GM21515 (cell line): ENCODE data around the gene CMTM4.
"Not testable (repeated sequence)": the region's sequence is repeated elsewhere in the genome, so short reads cannot be mapped to it uniquely, and the experiment has no call there.

Source experiments
- ATAC-seq: cut with Tn5 transposase; IDR thresholded peaks from one replicate; pipeline ENCODE4 v1.9.1; 2021; ENCODE audit not compliant: unreplicated experiment

The CMTM4 gene

DNA sequence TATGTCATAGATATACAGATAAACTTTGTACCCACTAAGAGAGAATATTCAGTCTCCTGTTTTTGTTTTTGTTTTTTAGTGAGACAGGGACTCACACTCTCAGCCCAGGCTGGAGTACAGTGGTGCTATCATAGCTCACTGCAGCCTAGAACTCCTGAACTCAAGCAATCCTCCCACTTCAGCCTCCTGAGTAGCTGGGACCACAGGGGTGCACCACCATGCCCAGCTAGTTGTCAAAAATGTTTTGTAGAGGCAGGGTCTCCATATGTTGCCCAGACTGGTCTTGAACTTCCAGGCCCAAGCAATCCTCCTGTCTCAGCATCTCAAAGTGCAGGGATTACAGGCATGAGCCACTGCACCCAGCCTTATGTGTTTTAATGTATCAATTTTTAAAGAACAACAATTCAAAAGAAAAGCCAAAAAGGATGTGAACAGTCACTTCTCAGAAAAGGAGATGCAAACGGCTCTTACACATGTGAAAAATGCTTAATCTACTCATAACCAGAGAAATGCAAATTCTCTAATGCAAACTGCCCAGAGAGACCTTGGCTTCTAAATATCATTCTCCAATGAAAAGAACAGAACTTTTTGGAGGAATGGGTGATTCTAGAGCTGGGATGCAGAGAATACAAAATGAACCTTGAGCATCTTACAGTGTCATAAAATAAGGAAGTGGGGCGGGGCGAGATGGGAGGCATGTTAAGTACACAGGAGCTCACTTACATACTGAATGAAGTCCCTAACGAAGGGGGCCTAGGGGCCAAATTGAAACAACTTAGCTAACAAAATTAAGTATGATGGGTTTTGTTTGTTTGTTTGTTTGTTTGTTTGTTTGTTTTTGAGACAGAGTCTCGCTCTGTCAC is 99.3 kb downstream of the CMTM4 start:
- ATAC-seq = no peak

DNA sequence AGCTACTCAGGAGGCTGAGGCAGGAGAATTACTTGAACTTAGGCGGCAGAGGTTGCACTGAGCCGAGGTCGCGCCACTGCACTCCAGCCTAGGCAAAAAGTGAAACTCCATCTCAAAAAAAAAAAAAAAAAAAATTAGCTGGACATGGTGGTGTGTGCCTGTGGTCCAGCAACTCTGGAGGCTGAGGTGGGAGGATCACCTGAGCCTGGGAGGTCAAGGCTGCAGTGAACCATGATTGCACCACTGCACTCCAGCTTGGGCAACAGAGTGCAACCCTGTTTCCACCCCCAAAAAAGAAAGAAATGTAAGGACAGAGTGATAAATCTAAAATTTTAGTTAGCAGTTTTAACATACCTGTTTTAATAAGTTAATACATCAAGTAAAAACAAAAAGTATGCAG is 100.0 kb downstream of the CMTM4 start:
- not testable (repeated sequence) for ATAC-seq

DNA sequence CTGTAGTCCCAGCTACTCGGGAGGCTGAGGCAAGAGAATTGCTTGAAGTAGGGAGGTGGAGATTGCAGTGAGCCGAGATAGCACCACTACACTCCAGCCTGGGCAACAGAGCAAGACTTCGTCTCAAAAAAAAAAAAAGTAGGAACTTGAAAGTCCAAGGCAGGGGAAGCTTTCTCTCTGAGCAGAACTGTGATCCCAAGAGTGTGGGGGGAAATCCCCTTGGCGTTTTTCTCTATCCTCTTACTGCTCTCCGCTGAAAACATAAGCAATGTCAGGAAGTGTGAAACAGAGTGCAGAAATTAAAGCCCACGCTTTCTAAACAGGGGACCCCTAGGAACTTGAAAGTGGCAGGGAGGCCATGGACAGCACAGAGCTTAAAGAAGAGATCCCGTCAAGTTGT is 101.8 kb downstream of the CMTM4 start:
- no peak for ATAC-seq

DNA sequence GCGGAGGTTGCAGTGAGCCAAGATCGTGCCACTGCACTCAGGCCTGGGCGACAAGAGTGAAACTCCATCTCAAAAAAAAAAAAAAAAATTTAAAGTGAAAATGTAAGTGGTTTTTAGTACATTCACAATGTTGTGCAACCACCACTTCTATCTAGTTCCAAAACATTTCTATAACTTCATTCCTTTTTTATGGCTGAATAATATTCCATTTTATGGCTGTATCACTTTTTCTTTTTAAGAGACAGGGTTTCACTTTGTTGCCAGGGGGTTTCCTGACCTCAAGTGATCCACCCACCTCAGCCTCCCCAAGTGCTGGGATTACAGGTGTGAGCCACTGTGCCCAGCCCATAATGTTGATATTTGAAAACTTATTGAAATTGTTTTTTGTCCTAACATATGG is 103.7 kb downstream of the CMTM4 start:
- no peak for ATAC-seq

DNA sequence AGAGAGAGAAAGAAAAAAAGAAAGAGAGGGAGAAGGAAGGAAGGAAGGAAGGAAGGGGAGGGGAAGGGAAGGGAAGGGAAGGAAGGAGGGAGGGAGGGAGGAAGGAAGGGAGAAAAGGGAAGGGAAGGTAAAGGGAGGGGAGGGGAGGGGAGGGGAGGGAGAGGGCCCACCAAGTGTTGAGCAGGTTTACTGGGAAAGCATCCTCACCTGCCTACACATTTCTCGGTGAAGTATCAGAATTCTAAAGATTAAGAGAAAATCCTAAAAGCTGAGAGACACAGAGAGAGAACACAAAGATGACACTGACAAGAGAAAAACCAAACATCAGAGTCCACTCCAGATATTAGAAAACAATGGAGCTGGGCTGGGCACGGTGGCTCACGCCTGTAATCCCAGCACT is 104.3 kb downstream of the CMTM4 start:
- ATAC-seq = no peak

DNA sequence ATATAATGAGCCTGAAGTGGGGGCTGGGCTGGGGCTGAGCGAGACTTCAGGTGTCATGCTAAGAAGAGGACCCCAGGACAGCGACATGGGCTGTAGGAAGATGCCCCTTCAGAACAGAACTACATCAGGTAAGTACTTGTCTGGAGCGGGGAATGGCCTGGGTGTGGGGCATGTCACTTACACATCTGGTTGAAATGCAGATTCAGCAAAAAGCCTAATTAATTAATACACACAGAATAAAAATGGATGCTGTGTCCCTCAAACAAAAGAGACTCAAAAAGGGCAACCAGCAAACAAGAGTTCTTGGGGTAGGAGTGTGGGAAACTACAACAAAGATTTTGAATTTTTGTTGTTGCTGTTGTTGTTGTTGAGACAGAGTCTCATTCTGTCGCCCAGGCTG is 105.5 kb downstream of the CMTM4 start:
- no peak for ATAC-seq

DNA sequence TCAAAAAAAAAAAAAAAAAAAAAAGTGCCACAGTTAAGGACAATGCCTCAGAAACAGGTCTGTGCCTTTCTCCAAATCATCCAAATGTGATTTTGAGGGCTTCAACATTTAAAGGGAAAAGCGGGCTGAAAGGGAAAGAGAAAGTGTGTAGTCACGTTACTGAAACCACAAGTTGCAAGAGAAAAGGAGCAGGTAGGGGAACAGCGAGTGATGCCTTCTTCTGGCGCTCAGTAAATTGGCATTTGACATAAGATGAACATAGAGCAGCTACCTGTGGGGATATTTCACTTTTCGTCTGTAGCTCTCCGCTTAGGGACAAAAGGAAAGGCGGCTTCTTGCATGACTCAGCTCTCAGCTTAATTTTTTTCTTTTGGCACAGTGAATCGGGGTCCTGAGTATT is 106.2 kb downstream of the CMTM4 start:
- no peak for ATAC-seq

DNA sequence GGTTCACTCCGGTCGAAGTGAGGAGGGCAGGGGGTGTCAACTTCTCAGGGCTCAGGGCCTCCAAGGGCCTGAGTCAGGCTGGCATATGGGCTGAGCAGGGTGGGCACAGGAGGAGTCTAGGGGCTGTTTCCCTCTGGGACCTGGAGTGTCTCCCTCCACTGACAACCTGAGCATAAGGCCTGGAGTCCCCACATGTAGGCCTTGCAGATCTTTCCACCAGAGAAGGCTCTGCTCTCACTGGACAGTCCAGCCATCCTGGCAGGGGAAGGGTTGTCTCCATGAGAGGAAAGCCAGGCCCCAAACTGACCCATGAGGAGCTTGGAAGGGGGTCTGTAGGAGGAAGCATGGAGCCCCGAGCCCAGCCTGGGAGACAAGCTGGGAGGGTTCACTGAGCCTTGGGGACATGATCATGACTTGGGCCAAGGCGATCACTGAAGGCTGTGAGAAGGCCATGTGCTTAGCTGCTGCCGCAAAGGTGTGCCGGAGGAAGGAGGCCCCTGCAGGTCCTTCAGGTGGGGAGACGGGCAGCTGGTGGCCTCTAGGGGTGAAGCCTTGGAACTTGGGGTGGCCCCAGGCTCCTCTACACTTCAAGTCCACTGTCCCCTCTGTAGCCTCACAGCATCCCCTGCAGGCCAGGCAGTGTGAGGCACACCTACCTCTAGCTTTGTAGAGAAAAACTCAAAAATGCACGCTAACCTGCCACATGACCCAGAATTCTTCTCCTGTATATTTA is 107.4 kb downstream of the CMTM4 start:
- peak; percentile 76 for ATAC-seq

DNA sequence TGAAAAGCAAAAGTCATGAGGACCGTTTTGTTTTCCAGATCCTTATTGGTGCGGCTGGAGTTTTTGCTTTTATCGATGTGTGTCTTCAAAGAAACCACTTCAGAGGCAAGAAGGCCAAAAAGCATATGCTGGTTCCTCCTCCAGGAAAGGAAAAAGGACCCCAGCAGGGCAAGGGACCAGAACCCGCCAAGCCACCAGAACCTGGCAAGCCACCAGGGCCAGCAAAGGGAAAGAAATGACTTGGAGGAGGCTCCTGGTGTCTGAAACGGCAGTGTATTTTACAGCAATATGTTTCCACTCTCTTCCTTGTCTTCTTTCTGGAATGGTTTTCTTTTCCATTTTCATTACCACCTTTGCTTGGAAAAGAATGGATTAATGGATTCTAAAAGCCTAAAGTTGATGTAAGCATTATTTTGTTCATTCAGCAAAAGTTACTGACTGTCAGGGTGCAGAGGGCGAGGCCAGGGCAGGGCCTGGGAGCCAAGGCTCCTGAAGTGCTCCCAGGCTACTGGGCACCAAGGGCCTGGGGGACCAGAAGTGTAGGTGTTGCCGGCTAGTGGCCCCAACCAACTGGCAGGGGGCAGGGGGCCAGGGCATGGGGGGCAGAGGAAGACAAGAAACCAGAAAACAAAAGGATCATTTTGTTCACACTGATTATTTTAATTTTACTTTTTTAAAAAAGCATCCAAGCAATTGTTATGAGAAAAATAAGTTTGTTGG is 108.5 kb downstream of the CMTM4 start:
- no peak for ATAC-seq

DNA sequence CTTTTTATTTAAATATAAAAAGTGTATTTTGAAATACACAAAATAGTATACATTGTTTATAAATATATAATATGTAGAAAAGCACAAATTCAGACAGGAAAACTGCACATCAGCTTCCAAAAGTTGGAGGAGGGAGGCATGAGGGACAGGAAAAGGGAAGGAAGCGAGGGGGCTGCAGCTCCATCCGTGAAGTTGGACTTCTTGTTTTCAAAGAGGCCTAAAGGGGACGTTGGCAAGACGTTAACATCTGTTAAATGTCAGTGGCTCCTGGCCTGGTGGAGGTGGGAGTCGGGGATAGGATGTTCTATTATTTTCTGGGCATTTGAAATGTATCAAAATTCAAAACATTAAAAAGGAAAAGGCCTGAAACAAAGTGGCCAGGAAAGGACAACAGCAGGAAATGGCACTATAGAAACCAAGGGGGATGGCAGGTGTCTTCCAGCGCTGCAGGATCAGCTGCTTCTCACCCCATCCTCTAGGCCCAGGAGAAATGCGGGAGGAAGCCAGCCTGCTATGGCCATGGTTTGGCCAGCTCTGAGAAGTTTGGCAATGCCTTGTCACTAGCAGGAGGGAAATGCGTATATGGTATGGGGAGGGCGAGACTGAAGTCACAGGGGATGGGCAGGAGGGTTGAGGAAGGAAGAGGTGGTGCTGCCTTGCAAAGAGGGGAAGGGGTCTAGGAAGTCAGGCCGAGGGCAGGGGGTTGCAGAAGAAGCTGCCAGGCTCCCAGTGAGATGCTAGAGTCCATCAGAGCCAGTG is 110.9 kb downstream of the CMTM4 start:
- no peak for ATAC-seq

DNA sequence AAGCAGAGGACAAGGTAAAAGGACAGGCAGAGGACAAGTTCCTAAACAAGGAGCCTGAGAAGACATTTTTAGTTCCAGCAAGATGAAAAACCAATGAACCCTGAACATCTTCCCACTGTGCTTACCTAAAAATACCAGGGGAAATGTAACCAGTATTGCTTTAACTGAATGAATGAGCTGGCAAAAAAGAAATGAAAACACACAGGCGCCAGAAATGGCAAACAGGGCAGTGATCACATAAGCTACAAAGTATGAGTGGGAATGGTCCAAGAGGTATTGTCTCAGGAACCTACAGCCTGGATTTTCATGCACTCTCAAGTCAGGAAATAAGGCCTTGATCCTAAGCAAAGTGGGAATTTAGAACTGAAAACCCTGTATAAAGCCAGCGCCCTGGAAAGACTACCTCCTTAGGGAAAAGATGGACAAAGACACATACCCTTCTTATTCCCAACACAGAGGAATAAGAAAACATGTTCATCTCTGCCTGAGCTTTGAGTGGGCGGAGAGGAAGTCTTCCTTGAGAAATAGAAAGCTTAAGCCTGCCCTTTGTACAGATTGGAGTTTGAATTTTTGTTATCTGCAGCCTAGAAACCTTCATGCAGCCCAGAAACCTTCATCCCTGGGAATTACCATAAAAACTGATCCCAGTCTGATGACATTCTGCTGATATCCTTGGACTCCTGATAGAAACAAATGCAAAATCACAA is 115.1 kb downstream of the CMTM4 start:
- ATAC-seq = no peak

DNA sequence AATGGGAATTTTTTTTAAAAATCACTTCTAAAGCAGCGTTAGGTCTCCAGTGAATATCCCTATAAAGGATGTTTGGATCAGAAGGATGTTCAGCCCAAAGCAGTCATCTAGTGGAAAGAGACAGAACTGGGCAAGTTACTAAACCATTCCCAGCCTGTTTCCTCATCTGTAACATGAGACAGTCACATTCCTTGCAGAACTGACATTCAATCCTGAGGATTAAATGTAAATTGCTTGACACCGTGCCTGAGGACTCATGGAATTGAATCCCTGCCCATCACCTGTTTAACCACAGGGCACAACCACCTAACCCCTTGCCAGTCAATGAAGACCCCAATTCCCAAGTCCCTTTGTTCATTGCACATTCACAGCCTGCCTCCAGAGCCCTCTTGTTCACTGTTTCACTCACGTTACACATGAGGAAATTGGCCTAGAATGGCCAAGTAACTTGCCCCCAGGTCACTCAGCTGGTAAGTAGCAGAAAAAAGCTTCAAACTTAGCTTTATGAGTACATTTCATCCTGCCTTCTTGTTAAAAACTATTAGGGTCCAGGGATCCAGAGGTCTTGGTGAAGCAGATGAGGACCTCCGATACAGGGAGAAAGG is 115.8 kb downstream of the CMTM4 start:
- no peak for ATAC-seq

DNA sequence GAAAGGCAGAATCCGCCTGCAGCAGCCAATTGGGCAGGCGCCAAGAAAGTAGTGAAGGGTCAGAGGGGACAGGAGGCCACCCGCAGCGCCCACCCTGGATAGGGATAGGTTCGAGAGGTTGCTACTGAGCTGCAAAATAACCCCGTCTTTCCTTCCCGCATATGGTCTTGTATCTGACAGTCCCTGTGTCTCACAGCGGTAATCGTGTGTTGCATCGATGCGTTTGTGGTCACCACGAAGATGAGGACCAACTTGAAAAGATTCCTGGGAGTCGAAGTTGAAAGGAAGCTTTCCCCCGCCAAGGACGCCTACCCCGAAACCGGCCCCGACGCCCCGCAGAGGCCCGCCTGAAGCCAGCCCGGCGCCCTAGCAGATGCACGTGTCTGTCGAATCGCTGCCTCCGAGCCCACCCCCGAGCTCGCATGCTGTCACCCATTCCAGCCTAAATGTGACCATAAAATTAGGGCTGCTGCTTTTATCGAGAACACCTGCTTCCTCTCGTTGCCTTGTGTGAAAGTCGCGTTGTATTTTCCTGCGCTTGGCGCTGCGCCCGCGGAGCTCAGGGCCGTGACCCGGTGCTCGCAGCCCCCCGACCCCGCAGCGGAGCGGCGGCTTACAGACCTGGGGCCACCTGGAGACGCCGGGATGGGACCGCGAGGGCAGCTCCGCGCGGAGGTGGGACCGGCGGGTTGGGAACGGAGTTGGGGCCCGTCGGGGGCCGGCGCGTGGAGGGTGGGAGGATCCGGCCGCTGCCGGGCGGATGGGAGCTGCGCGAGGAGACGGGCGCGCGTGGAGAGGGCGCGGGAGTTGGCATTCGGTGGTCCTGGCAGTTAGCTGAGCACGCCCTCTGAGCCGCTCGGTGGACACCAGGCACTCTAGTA is 117.7 kb downstream of the CMTM4 start, which contains the start of gene CMTM2:
Gene CMTM2 (plus strand): TSS at position 813 of the 881 bp plus-strand sequence. CDS start 145 bp downstream, outside the sequence.
- ATAC-seq = no peak

DNA sequence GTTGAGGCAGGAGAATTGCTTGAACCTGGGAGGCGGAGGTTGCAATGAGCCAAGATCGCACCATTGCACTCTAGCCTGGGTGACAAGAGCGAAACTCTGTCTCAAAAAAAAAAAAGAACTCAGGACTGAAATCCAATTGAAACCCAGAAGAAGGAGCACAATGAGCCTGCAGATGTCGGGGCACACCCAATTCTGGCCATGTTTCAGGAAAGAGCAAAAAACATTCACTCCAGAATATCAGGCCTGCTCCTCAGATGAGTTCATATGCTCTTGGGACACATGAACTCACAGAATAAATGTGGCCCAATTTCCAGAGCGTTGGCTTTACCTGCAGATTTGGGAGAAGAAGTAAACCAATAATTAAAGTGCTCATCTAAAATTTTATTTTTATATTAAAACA is 120.2 kb downstream of the CMTM4 start:
- no peak for ATAC-seq

DNA sequence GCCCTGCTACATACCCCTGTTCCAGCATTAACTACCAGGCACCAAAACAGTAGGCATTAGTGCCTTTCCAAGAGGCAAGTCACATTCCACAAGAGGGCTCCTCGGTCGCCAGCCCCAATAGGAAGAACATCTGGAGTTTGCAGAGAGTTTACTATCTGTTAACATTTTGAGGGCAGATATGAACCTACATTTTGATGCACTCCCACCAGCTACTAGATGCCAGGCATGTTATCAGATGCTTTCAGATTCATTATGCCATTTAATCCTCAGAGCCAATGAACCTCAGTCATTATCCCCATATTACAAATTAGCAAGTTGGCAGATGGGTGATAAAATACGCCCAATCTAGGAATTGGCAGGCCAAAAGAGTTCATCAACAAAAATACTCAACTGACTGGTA is 121.5 kb downstream of the CMTM4 start:
- no peak for ATAC-seq

DNA sequence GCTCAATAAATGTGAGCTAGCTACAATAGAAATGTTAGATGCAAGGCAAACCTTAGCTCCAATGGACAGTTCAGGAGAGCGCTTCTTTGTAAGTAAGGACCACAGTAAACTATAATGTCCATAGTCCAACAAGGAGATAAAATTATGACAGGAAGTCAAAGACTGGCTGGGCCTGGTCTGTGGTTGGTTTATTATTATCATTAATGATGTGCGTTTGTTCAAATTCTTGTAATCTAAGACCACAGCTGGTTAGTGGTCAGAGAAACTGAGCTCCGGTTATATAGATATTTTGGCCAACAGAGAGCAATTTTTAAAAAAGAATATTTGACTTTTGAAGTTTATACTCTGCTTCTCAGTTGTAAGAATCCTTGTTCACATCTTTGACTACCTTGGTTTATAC is 122.0 kb downstream of the CMTM4 start:
- no peak for ATAC-seq

DNA sequence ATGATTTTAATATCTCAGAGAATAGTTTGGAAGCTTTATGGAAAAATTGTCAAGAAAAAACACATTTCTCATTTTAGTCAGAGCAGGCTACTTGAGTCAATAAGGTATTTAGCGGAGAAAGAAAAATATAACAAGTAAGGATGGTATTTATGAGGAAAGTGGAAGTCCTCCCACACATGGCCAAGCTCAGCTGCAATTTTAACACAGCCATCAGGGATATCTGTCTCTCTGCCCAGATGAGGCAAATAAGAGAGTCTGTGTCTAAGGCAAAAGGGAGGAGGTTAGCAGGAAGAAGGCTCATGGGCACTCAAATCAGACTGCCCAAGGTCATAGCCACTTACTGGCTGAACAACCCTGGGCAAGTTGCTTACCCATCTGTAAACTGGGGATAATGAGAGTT is 122.5 kb downstream of the CMTM4 start:
- ATAC-seq = no peak

DNA sequence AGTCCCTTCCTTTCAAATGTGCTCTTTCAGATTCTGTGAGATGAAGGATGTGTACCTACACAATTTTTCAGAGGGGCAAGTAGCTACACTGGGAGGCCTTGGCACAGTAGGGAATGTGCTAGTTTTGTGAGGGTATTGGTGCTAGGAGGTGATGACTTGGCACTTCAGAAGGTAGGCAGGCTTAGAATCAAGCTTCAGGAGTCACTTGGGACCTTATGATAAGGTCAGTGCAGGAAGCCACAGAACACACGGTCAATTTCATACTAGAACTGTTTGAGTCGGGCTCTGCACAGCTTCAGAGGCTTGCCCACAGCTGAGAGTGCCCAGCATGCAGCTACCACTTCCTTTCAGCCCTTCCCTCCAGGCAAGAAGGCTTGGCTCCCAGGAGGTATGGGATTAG is 124.2 kb downstream of the CMTM4 start:
- ATAC-seq = no peak

DNA sequence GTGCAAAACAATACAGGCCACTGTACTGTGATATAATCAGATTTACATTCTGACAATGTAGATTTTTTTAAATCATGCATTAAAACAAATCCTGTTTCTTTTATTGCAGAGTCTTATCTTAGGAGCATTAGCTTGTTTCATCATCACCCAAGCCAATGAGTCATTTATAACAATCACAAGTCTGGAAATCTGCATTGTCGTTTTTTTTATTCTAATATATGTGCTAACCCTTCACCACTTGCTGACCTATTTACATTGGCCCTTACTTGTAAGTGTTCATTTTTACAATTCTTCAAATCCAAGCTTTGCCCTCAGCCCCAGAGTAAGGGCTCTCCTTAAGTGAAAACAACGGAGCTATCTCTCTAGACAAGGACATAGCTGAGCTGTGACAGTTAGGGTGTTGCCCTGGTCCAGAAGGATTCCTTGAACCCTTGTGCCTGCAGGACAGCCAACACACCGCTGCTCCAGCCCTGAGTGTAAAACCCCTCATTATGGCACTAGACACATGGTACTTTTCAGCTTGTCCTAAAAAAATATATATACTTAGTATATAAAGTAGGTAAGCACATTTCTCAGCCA is 126.6 kb downstream of the CMTM4 start:
- ATAC-seq = no peak
